HG02763 (cell line): ENCODE measurements around the gene CKMT2.

Experiments used
- ATAC-seq: cut with Tn5 transposase; IDR thresholded peaks from one replicate; pipeline ENCODE4 v1.9.1; 2021; ENCODE audit warnings: mild to moderate bottlenecking, moderate library complexity; ENCODE audit not compliant: unreplicated experiment

CKMT2 gene

GRCh38 chr5:81214848-81215247 lies 18.3 kb upstream of the CKMT2 start:
- ATAC-seq = no peak

- ATAC-seq = no peak
Measured at GRCh38 chr5:81216152-81216551, 17.0 kb upstream of the CKMT2 start.

- ATAC-seq = no peak
Measured at GRCh38 chr5:81219389-81219788, 13.7 kb upstream of the CKMT2 start.

GRCh38 chr5:81222285-81222684 lies 10.8 kb upstream of the CKMT2 start:
- no peak for ATAC-seq

GRCh38 chr5:81225463-81225862 lies 7.7 kb upstream of the CKMT2 start:
- ATAC-seq = no peak

- no peak for ATAC-seq
Measured at GRCh38 chr5:81226286-81226685, 6.8 kb upstream of the CKMT2 start.

- ATAC-seq = no peak
Measured at GRCh38 chr5:81226949-81227348, 6.2 kb upstream of the CKMT2 start.

GRCh38 chr5:81228084-81228483 lies 5.0 kb upstream of the CKMT2 start:
- ATAC-seq = no peak

- ATAC-seq = no peak
Measured at GRCh38 chr5:81230416-81230815, 2.7 kb upstream of the CKMT2 start.

GRCh38 chr5:81232464-81233079 lies 550 bp upstream of the CKMT2 start:
- ATAC-seq = no peak

GRCh38 chr5:81234299-81234698 lies 1.2 kb downstream of the CKMT2 start:
- no peak for ATAC-seq

GRCh38 chr5:81234801-81235200 lies 1.7 kb downstream of the CKMT2 start:
- ATAC-seq = no peak

- no peak for ATAC-seq
Measured at GRCh38 chr5:81235287-81236072, 2.4 kb downstream of the CKMT2 start.

GRCh38 chr5:81238460-81238859 lies 5.3 kb downstream of the CKMT2 start:
- ATAC-seq = no peak

GRCh38 chr5:81239613-81240012 lies 6.5 kb downstream of the CKMT2 start:
- no peak for ATAC-seq

GRCh38 chr5:81241001-81241400 lies 7.9 kb downstream of the CKMT2 start:
- ATAC-seq = no peak

- ATAC-seq = no peak
Measured at GRCh38 chr5:81241961-81242648, 9.0 kb downstream of the CKMT2 start.

- ATAC-seq = no peak
Measured at GRCh38 chr5:81242906-81243436, 9.8 kb downstream of the CKMT2 start.

- no peak for ATAC-seq
Measured at GRCh38 chr5:81244451-81244850, 11.3 kb downstream of the CKMT2 start.

GRCh38 chr5:81245871-81246235 lies 12.7 kb downstream of the CKMT2 start:
- no peak for ATAC-seq

- ATAC-seq = no peak
Measured at GRCh38 chr5:81246697-81247096, 13.6 kb downstream of the CKMT2 start.

GRCh38 chr5:81247441-81247972 lies 14.4 kb downstream of the CKMT2 start:
- ATAC-seq = no peak
